K562 (cell line): ENCODE results near the gene ERVFRD-1. TPM values are rescaled to one million over a fixed set of nuclear protein-coding genes. Genes with fewer than 3 reads are reported as not detected.

Experiments used
- CEBPG ChIP-seq, 3 experiments: fragments of 200-800 bp in 1 of 3; sonication (Bioruptor generic) in 1 of 3; sonication (generic) in 1 of 3; formaldehyde crosslinking in 1 of 3; IDR thresholded peaks in 2 of 3; conservative IDR thresholded peaks in 1 of 3; 2 replicates each; pipeline versions ENCODE4 v1.6.1 to v1.8.0; 2016 to 2022; ENCODE audit warnings: missing compliant biosample characterization in 2 of 3, missing genetic modification characterization in 2 of 3, mild to moderate bottlenecking in 1 of 3, missing genetic modification reagents in 1 of 3
- FOXK1 ChIP-seq: sonication (generic); formaldehyde crosslinking; IDR thresholded peaks from 2 replicates; pipeline ENCODE4 v1.8.0; 2022; ENCODE audit warnings: missing genetic modification reagents, mild to moderate bottlenecking, borderline replicate concordance
- MAFG ChIP-seq: fragments of 450-650 bp; conservative IDR thresholded peaks from 2 replicates; pipeline ENCODE4 v1.6.1; 2016; ENCODE audit warnings: missing genetic modification characterization, missing compliant biosample characterization
- MCM2 ChIP-seq: fragments of 450-650 bp; IDR thresholded peaks from 2 replicates; pipeline ENCODE4 v1.6.1; 2017; ENCODE audit warnings: low read depth, mild to moderate bottlenecking
- NFIX ChIP-seq: fragments of 250-450 bp; sonication (Bioruptor Pico); IDR thresholded peaks from 2 replicates; pipeline ENCODE4 v1.4.0; 2020; ENCODE audit warnings: low read depth, mild to moderate bottlenecking, moderate library complexity
- PHF8 ChIP-seq: fragments of 200-600 bp; sonication (generic); IDR thresholded peaks from 2 replicates; pipeline ENCODE4 v1.6.1; 2012; ENCODE audit warnings: mixed run types, mild to moderate bottlenecking, inconsistent platforms, low read length, moderate library complexity, borderline replicate concordance
- SREBF2 ChIP-seq: sonication (generic); formaldehyde crosslinking; IDR thresholded peaks from 2 replicates; pipeline ENCODE4 v1.4.0; 2020; ENCODE audit warnings: mild to moderate bottlenecking, missing genetic modification reagents
- ZBTB40 ChIP-seq, 2 experiments: fragments of 450-650 bp in 1 of 2; sonication (generic) in 1 of 2; formaldehyde crosslinking in 1 of 2; IDR thresholded peaks; 2 replicates each; pipeline versions ENCODE4 v1.7.1 to v1.9.0; 2016 to 2022; ENCODE audit warnings: inconsistent platforms in 1 of 2, mild to moderate bottlenecking in 1 of 2, missing genetic modification reagents in 1 of 2
- ZNF584 ChIP-seq: fragments of 200-800 bp; sonication (Bioruptor generic); IDR thresholded peaks from 2 replicates; pipeline ENCODE4 v1.6.1; 2016; ENCODE audit warnings: low read depth, mild to moderate bottlenecking, missing genetic modification characterization, missing compliant biosample characterization
- ZNF639 ChIP-seq, 2 experiments: fragments of 200-800 bp in 1 of 2; sonication (Bioruptor generic) in 1 of 2; sonication (generic) in 1 of 2; formaldehyde crosslinking in 1 of 2; IDR thresholded peaks in 1 of 2; conservative IDR thresholded peaks in 1 of 2; 2 replicates each; pipeline versions ENCODE4 v1.5.0 to v1.6.1; 2016 to 2020; ENCODE audit warnings: missing compliant biosample characterization in 1 of 2, missing genetic modification characterization in 1 of 2, missing genetic modification reagents in 1 of 2
- polyA plus RNA-seq, 8 experiments: library from polyadenylated mRNA; depleted of rRNA in 4 of 8; stranded (reverse) in 5 of 8; unstranded in 3 of 8; fragments of >200 nt; fragmentation: Nextera tagmentation in 2 of 8; fragmentation: Illumina TruSeq in 1 of 8; extraction: Ambion mirVana in 2 of 8; extraction: Trizol in 1 of 8; gene quantifications; 2 replicates each; pipeline versions ENCODE4 v1.2.1 to v1.2.3, GENCODE V29; 2011 to 2014; ENCODE audit warnings: inconsistent platforms in 1 of 8, missing spikeins in 1 of 8
- total RNA-seq, 7 experiments: library from RNA; depleted of rRNA in 6 of 7; stranded (reverse); fragments of >200 nt in 6 of 7; fragmentation: Illumina TruSeq in 2 of 7; extraction: Trizol in 2 of 7; gene quantifications; 2 replicates each; pipeline versions ENCODE4 v1.2.1 to v1.2.3, GENCODE V29; 2011 to 2021; ENCODE audit warnings: low replicate concordance in 1 of 7
- TF ChIP-seq, protein P1 (sequence below), 3 experiments: fragments of 200-800 bp in 1 of 3; sonication (Bioruptor generic) in 1 of 3; sonication (generic) in 1 of 3; formaldehyde crosslinking in 1 of 3; IDR thresholded peaks; 2 replicates each; pipeline versions ENCODE4 v1.6.1 to v1.8.0; 2016 to 2022; ENCODE audit warnings: mild to moderate bottlenecking in 2 of 3, missing compliant biosample characterization in 2 of 3, missing genetic modification characterization in 2 of 3, missing genetic modification reagents in 1 of 3
- TF ChIP-seq, protein P2 (sequence below), 2 experiments: fragments of 450-650 bp in 1 of 2; sonication (generic) in 1 of 2; formaldehyde crosslinking; conservative IDR thresholded peaks; 2 replicates each; pipeline versions ENCODE4 v1.4.0 to v1.8.1; 2020 to 2022; ENCODE audit warnings: mild to moderate bottlenecking in 1 of 2, missing genetic modification reagents in 1 of 2

ERVFRD-1 gene
- total and polyA plus RNA-seq, 9 of the 15 experiments (the other 6 are each of a cell fraction or from before 2014, with no cell fraction given), result 0.05 to 0.14 (median 0.09) TPM; not detected in 2

- TF ChIP-seq ZBTB40 (IDR thresholded peaks at IDR 0.05) (peak; percentile 55; the same call in 1 of the 2 replicates), ZBTB40 (CRISPR knock-in tag; IDR thresholded peaks at IDR 0.05) (no peak), SREBF2 (CRISPR knock-in tag) (no peak), MCM2 (no peak), FOXK1 (CRISPR knock-in tag) (0 out of 2 replicates have a peak, but pooled peaks have one; percentile 37), NFIX (no peak), ZNF584 (no peak), PHF8 (no peak), CEBPG (CRISPR knock-in tag; IDR thresholded peaks at IDR 0.05) (no peak; the same call in none of the 2 replicates), CEBPG (tag; conservative IDR thresholded peaks at IDR 0.05 in 1 of 2, IDR thresholded peaks at IDR 0.05 in 1 of 2) (0 out of 4 replicates have a peak, but pooled peaks of 1 of the 2 experiments have one; percentile 51), MAFG (no peak), ZNF639 (CRISPR knock-in tag; conservative IDR thresholded peaks at IDR 0.05 in 1 of 2, IDR thresholded peaks at IDR 0.05 in 1 of 2) (0 out of 4 replicates have a peak, but pooled peaks of 1 of the 2 experiments have one; percentile 12)
- TF ChIP-seq, protein P1, sequence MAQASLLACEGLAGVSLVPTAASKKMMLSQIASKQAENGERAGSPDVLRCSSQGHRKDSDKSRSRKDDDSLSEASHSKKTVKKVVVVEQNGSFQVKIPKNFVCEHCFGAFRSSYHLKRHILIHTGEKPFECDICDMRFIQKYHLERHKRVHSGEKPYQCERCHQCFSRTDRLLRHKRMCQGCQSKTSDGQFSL (CRISPR knock-in tag; IDR thresholded peaks at IDR 0.05), result no peak
- TF ChIP-seq, protein P1 (tag; IDR thresholded peaks at IDR 0.05), result no peak
- TF ChIP-seq, protein P2, sequence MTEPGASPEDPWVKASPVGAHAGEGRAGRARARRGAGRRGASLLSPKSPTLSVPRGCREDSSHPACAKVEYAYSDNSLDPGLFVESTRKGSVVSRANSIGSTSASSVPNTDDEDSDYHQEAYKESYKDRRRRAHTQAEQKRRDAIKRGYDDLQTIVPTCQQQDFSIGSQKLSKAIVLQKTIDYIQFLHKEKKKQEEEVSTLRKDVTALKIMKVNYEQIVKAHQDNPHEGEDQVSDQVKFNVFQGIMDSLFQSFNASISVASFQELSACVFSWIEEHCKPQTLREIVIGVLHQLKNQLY (CRISPR knock-in tag; conservative IDR thresholded peaks at IDR 0.05), result no peak
These were observed 17.1 kb downstream of the ERVFRD-1 start (continued) for GRCh38 chr6:11094411-11094851.
